ENCODE results near the gene COQ5. TPM values are rescaled to one million over a fixed set of nuclear protein-coding genes. Genes with fewer than 3 reads are reported as not detected.

Gene COQ5
- total and polyA plus RNA-seq, 2 experiments from 2014 or later: 30.7 to 32.6 TPM

GRCh38 chr12:120479458-120479857 is 49.5 kb downstream of the COQ5 start (continued):
- TF ChIP-seq, protein P1, sequence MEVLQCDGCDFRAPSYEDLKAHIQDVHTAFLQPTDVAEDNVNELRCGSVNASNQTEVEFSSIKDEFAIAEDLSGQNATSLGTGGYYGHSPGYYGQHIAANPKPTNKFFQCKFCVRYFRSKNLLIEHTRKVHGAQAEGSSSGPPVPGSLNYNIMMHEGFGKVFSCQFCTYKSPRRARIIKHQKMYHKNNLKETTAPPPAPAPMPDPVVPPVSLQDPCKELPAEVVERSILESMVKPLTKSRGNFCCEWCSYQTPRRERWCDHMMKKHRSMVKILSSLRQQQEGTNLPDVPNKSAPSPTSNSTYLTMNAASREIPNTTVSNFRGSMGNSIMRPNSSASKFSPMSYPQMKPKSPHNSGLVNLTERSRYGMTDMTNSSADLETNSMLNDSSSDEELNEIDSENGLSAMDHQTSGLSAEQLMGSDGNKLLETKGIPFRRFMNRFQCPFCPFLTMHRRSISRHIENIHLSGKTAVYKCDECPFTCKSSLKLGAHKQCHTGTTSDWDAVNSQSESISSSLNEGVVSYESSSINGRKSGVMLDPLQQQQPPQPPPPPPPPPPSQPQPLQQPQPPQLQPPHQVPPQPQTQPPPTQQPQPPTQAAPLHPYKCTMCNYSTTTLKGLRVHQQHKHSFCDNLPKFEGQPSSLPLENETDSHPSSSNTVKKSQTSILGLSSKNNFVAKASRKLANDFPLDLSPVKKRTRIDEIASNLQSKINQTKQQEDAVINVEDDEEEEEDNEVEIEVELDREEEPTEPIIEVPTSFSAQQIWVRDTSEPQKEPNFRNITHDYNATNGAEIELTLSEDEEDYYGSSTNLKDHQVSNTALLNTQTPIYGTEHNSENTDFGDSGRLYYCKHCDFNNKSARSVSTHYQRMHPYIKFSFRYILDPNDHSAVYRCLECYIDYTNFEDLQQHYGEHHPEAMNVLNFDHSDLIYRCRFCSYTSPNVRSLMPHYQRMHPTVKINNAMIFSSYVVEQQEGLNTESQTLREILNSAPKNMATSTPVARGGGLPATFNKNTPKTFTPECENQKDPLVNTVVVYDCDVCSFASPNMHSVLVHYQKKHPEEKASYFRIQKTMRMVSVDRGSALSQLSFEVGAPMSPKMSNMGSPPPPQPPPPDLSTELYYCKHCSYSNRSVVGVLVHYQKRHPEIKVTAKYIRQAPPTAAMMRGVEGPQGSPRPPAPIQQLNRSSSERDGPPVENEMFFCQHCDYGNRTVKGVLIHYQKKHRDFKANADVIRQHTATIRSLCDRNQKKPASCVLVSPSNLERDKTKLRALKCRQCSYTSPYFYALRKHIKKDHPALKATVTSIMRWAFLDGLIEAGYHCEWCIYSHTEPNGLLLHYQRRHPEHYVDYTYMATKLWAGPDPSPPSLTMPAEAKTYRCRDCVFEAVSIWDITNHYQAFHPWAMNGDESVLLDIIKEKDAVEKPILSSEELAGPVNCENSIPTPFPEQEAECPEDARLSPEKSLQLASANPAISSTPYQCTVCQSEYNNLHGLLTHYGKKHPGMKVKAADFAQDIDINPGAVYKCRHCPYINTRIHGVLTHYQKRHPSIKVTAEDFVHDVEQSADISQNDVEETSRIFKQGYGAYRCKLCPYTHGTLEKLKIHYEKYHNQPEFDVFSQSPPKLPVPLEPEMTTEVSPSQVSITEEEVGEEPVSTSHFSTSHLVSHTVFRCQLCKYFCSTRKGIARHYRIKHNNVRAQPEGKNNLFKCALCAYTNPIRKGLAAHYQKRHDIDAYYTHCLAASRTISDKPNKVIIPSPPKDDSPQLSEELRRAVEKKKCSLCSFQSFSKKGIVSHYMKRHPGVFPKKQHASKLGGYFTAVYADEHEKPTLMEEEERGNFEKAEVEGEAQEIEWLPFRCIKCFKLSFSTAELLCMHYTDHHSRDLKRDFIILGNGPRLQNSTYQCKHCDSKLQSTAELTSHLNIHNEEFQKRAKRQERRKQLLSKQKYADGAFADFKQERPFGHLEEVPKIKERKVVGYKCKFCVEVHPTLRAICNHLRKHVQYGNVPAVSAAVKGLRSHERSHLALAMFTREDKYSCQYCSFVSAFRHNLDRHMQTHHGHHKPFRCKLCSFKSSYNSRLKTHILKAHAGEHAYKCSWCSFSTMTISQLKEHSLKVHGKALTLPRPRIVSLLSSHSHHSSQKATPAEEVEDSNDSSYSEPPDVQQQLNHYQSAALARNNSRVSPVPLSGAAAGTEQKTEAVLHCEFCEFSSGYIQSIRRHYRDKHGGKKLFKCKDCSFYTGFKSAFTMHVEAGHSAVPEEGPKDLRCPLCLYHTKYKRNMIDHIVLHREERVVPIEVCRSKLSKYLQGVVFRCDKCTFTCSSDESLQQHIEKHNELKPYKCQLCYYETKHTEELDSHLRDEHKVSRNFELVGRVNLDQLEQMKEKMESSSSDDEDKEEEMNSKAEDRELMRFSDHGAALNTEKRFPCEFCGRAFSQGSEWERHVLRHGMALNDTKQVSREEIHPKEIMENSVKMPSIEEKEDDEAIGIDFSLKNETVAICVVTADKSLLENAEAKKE (CRISPR knock-in tag; IDR thresholded peaks at IDR 0.05): no peak; the same call in 1 of the 2 replicates
- TF ChIP-seq ZNF331 (CRISPR knock-in tag; IDR thresholded peaks at IDR 0.05; ENCODE audit: low read depth): no peak
- TF ChIP-seq, protein P2, sequence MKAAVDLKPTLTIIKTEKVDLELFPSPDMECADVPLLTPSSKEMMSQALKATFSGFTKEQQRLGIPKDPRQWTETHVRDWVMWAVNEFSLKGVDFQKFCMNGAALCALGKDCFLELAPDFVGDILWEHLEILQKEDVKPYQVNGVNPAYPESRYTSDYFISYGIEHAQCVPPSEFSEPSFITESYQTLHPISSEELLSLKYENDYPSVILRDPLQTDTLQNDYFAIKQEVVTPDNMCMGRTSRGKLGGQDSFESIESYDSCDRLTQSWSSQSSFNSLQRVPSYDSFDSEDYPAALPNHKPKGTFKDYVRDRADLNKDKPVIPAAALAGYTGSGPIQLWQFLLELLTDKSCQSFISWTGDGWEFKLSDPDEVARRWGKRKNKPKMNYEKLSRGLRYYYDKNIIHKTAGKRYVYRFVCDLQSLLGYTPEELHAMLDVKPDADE (IDR thresholded peaks at IDR 0.05): no peak
- no peak for TF ChIP-seq STAT1 (IDR thresholded peaks at IDR 0.05; ENCODE audit: unreplicated experiment)

- H3K27me3 ChIP-seq (ENCODE audit: insufficient read depth): no peaks in the 10 kb centered on the region
- H3K27ac ChIP-seq (ENCODE audit: low read depth): no peak overlapping the region
- ATAC-seq: no peak
- TF ChIP-seq CREB1 (CRISPR knock-in tag; IDR thresholded peaks at IDR 0.05; ENCODE audit: low read depth): no peak
- no peak for TF ChIP-seq ZNF114 (CRISPR knock-in tag; IDR thresholded peaks at IDR 0.05)
- TF ChIP-seq, protein P3, sequence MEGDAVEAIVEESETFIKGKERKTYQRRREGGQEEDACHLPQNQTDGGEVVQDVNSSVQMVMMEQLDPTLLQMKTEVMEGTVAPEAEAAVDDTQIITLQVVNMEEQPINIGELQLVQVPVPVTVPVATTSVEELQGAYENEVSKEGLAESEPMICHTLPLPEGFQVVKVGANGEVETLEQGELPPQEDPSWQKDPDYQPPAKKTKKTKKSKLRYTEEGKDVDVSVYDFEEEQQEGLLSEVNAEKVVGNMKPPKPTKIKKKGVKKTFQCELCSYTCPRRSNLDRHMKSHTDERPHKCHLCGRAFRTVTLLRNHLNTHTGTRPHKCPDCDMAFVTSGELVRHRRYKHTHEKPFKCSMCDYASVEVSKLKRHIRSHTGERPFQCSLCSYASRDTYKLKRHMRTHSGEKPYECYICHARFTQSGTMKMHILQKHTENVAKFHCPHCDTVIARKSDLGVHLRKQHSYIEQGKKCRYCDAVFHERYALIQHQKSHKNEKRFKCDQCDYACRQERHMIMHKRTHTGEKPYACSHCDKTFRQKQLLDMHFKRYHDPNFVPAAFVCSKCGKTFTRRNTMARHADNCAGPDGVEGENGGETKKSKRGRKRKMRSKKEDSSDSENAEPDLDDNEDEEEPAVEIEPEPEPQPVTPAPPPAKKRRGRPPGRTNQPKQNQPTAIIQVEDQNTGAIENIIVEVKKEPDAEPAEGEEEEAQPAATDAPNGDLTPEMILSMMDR (conservative IDR thresholded peaks at IDR 0.05; ENCODE audit: low read depth in 2 of 2): no peak
- TF ChIP-seq POLR2AphosphoS5 (IDR thresholded peaks at IDR 0.05; ENCODE audit: low read depth): no peak
- TF ChIP-seq, protein P2 (IDR thresholded peaks at IDR 0.05): no peak
- no peak for TF ChIP-seq STAT1 (IDR thresholded peaks at IDR 0.05; ENCODE audit: unreplicated experiment)
- TF ChIP-seq EZH2phosphoT487 (IDR thresholded peaks at IDR 0.05; ENCODE audit: unreplicated experiment): no peak
- no peak for TF ChIP-seq JUNB (IDR thresholded peaks at IDR 0.05; ENCODE audit: unreplicated experiment)
- TF ChIP-seq NANOG (IDR thresholded peaks at IDR 0.05; ENCODE audit: borderline replicate concordance): no peak
Measured at GRCh38 chr12:120475643-120476042, 53.3 kb downstream of the COQ5 start.

More at GRCh38 chr12:120475643-120476042, 53.3 kb downstream of the COQ5 start:
- H3K36me3 Mint-ChIP-seq (ENCODE audit: low read depth): no peaks in the 10 kb centered on the region
- H3K4me3 ChIP-seq: no peak overlapping the region
- H3F3A ChIP-seq (replicated peaks; ENCODE audit: low read depth): no peaks in the 10 kb centered on the region
- H3K4me1 ChIP-seq (ENCODE audit: insufficient read depth): peaks cover 3% of the 10 kb centered on the region; the same call in 1 of the 2 replicates
- no peak overlapping the region for H3K4me2 ChIP-seq
- peaks cover 17% of the 10 kb centered on the region for H3K4me1 Mint-ChIP-seq
- no peaks in the 10 kb centered on the region for H3K9me2 ChIP-seq (ENCODE audit: insufficient read depth)
- H3K79me2 ChIP-seq (replicated peaks; ENCODE audit: insufficient read depth): no peaks in the 10 kb centered on the region; the same call in 1 of the 2 replicates
- peaks cover 8% of the 10 kb centered on the region for H3K27me3 Mint-ChIP-seq (ENCODE audit: insufficient read depth, low read depth, poor library complexity)
- DNase-seq (ENCODE audit: low spot score): no peak
- H3K4me3 Mint-ChIP-seq: no peak overlapping the region
- no peaks in the 10 kb centered on the region for H3K9me3 Mint-ChIP-seq
- H3K27ac Mint-ChIP-seq: no peak overlapping the region
- no peaks in the 10 kb centered on the region for H3K36me3 ChIP-seq (ENCODE audit: insufficient read depth)
- no peak overlapping the region for H2AFZ ChIP-seq
- H4K20me1 ChIP-seq (replicated peaks; ENCODE audit: insufficient read depth): 0 out of 2 replicates have a peak, but pooled peaks cover 4% of the 10 kb centered on the region

All from GM23338 (cell line).